CD4-positive, alpha-beta T cell (primary cell): ENCODE measurements around the gene OTOP2. TPM values are rescaled to one million over a fixed set of nuclear protein-coding genes. Genes with fewer than 3 reads are reported as not detected.
A peak's percentile ranks its signal among the peaks of the same experiment; 100 is the strongest.

Source experiments
- ATAC-seq: fragments of 200-7000 bp; cut with Tn5 transposase; one replicate; pipeline ENCODE4 v1.10.0; 2022; ENCODE audit warnings: mild to moderate bottlenecking; ENCODE audit not compliant: poor library complexity
- CTCF ChIA-PET: fragments of 350-600 bp; sonication (Branson Sonifier 250); formaldehyde crosslinking; loops from one replicate; lab custom pipeline; 2021; ENCODE audit warnings: antibody characterized with exemption, inconsistent platforms; lab: Charles Lee
- POLR2A ChIA-PET: fragments of 350-600 bp; sonication (Branson Sonifier 250); formaldehyde crosslinking; loops from one replicate; lab custom pipeline; 2021; ENCODE audit warnings: antibody characterized with exemption, inconsistent platforms; lab: Charles Lee
- DNase-seq, 14 experiments: peaks; one replicate each; pipeline ENCODE4 v3.0.0-alpha.2; 2013 to 2020; ENCODE audit warnings: mixed read lengths in 2 of 14
- H3K27ac ChIP-seq, 2 donors: one replicate each; pipeline versions ENCODE4 v1.5.1 to v1.7.0; 2013; ENCODE audit warnings: low read length in 2 of 2, low read depth in 1 of 2, mild to moderate bottlenecking in 1 of 2
- H3K27me3 ChIP-seq, 2 experiments: 1 replicate in 1 of 2; 2 replicates in 1 of 2; pipeline versions ENCODE4 v1.6.1 to v1.7.0; 2013; ENCODE audit warnings: low read length in 2 of 2, control low read depth in 1 of 2, mild to moderate bottlenecking in 1 of 2, moderate library complexity in 1 of 2; ENCODE audit not compliant: insufficient read depth in 2 of 2, control insufficient read depth in 1 of 2
- H3K36me3 ChIP-seq: one replicate; pipeline ENCODE4 v1.6.1; 2013; ENCODE audit warnings: low read length, control low read depth; ENCODE audit not compliant: insufficient read depth
- H3K4me1 ChIP-seq: one replicate; pipeline ENCODE4 v1.6.1; 2013; ENCODE audit warnings: low read length, control low read depth; ENCODE audit not compliant: insufficient read depth
- H3K4me3 ChIP-seq: one replicate; pipeline ENCODE4 v1.5.1; 2013; ENCODE audit warnings: mild to moderate bottlenecking, low read length, moderate library complexity
- H3K9me3 ChIP-seq, 2 experiments: 1 replicate in 1 of 2; 2 replicates in 1 of 2; pipeline versions ENCODE4 v1.6.1 to v1.7.0; 2013; ENCODE audit warnings: low read length in 2 of 2, mild to moderate bottlenecking in 2 of 2, control low read depth in 1 of 2, moderate library complexity in 1 of 2; ENCODE audit not compliant: control insufficient read depth in 1 of 2, insufficient read depth in 1 of 2
- H3K27ac Mint-ChIP-seq: one replicate; pipeline ENCODE4 v1.8.0; 2020; ENCODE audit warnings: mixed read lengths
- H3K27me3 Mint-ChIP-seq: one replicate; pipeline ENCODE4 v1.8.0; 2021; ENCODE audit warnings: mixed read lengths
- H3K36me3 Mint-ChIP-seq: one replicate; pipeline ENCODE4 v1.8.0; 2021; ENCODE audit warnings: low read depth, mixed read lengths
- H3K4me1 Mint-ChIP-seq: one replicate; pipeline ENCODE4 v1.8.0; 2021; ENCODE audit warnings: low read depth, mixed read lengths
- H3K4me3 Mint-ChIP-seq: one replicate; pipeline ENCODE4 v1.8.0; 2020; ENCODE audit warnings: mild to moderate bottlenecking, mixed read lengths
- H3K9me3 Mint-ChIP-seq: one replicate; pipeline ENCODE4 v1.8.0; 2020; ENCODE audit warnings: mixed read lengths
- intact Hi-C, 2 experiments: fragments of 100-400 bp; cut with DNase I in 1 of 2; cut with micrococcal nuclease in 1 of 2; formaldehyde crosslinking; loops; one replicate each; pipeline versions ENCODE4 v1.15.1 to v1.9.0; 2023 to 2025; cut with DNase I, micrococcal nuclease
- total RNA-seq, 174 experiments: library from RNA in 2 of 174; stranded (reverse) in 2 of 174; gene quantifications; one replicate each; pipeline ENCODE4 v1.2.3 and lab custom pipeline; 2021 to 2026
- TF ChIP-seq, protein P1 (sequence below): fragments of 200-600 bp; IDR thresholded peaks from one replicate; pipeline ENCODE4 v1.8.0; 2022; ENCODE audit warnings: antibody characterized with exemption, mild to moderate bottlenecking

The OTOP2 gene
- total RNA-seq, 2 experiments from 2014 or later, result not detected

DNA sequence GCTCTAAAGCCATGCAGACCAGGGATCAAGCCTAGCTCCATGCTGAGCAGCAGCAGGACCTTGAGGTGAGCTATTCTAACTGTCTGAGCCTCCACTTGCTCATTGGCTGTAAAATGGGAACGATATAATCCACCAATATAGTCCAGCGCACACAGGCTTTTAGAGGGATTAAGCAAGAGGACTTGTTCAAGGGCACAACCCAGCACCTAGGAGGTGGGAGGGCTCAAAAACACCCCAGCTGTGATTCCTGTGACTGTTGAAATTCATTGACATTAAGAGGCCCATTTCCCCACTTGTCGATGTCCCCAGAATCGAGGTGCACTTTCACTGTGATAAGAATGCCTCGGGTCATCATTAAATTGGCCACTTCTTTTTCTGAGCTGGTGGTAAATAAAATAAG, 5.2 kb upstream of the OTOP2 start:
- Histone ChIP-seq H3K27ac (no peak overlapping the region), H3K4me3 (no peak overlapping the region), H3K4me1 (peaks cover 21% of the 10 kb centered on the region), H3K27me3 (peaks cover 22 to 29% of the 10 kb centered on the region in 2 experiments), H3K9me3 (peaks cover 0 to 5% of the 10 kb centered on the region in 2 experiments), H3K36me3 (no peaks in the 10 kb centered on the region)
- Mint-ChIP-seq H3K27ac (no peak overlapping the region), H3K4me1 (peaks cover 7% of the 10 kb centered on the region), H3K4me3 (no peak overlapping the region), H3K27me3 (peaks cover 48% of the 10 kb centered on the region), H3K9me3 (no peaks in the 10 kb centered on the region), H3K36me3 (no peaks in the 10 kb centered on the region)
- ChIA-PET POLR2A (no interaction called here), CTCF (interaction anchor here (0.6 kb wide), 1 partner anchor 39 kb away, joined by 3 read pairs; no protein-coding TSS in a partner anchor)
- intact Hi-C loops, result no loop called here
- TF ChIP-seq, protein P1, sequence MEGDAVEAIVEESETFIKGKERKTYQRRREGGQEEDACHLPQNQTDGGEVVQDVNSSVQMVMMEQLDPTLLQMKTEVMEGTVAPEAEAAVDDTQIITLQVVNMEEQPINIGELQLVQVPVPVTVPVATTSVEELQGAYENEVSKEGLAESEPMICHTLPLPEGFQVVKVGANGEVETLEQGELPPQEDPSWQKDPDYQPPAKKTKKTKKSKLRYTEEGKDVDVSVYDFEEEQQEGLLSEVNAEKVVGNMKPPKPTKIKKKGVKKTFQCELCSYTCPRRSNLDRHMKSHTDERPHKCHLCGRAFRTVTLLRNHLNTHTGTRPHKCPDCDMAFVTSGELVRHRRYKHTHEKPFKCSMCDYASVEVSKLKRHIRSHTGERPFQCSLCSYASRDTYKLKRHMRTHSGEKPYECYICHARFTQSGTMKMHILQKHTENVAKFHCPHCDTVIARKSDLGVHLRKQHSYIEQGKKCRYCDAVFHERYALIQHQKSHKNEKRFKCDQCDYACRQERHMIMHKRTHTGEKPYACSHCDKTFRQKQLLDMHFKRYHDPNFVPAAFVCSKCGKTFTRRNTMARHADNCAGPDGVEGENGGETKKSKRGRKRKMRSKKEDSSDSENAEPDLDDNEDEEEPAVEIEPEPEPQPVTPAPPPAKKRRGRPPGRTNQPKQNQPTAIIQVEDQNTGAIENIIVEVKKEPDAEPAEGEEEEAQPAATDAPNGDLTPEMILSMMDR, result no peak
- DNase-seq (no peak), ATAC-seq (no peak)

DNA sequence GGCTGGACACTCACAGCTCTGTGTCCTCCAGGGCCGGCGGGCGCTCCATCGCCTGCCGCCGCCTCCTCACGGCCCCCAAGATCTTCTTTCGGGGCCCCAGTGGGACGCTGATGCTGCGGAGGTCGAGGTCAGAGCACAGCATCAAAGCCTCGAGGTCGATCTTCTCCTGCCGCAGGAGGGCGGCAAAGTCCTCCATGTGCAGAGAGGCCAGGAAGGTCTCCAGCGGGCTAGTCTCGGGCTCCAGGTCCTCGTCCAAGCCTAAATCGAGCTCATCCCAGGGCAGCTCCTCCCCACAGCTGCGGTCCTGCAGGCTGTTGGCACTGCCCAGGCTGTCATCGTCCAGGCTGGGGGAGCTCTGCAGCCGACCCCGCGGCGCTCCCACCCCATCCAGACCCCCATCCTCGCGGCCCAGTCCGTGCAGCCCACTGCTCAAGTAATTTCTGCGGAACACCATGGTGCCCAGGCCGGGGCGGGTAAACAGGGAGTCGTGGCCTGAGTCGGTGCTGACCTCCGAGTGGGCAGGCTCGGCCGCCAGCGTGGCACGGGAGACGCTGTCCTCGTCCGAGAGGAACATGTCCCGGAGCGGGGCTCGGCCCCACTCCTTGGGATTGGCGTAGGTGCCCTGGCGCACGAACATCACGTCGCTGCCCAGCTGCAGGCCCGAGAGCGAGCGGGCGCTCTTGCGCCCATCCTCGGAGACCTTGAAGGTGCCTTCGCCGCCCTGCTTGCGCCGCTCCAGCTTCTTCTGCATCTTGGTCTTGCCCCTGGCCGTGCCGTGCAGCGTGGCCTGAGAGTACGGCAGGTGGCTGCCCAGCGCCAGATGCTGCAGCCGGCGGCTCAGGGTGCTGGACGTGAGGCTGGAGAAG, 4.4 kb upstream of the OTOP2 start:
- H3K36me3 Mint-ChIP-seq, result no peaks in the 10 kb centered on the region
- Histone ChIP-seq H3K9me3 (peaks cover 0 to 13% of the 10 kb centered on the region in 2 experiments), H3K4me1 (peaks cover 29% of the 10 kb centered on the region), H3K36me3 (no peaks in the 10 kb centered on the region), H3K27ac (no peak overlapping the region), H3K4me3 (no peak overlapping the region), H3K27me3 (peaks cover 29 to 37% of the 10 kb centered on the region in 2 experiments)
- H3K4me3 Mint-ChIP-seq, result no peak overlapping the region
- TF ChIP-seq, protein P1, result no peak
- H3K27ac Mint-ChIP-seq, result no peak overlapping the region
- peaks cover 12% of the 10 kb centered on the region for H3K4me1 Mint-ChIP-seq
- no peaks in the 10 kb centered on the region for H3K9me3 Mint-ChIP-seq
- no peak for ATAC-seq
- ChIA-PET POLR2A (no interaction called here), CTCF (interaction anchor here (0.6 kb wide), 1 partner anchor 38 kb away, joined by 3 read pairs; no protein-coding TSS in a partner anchor)
- peak in 1 of 14 experiments; percentile 21 for DNase-seq
- peaks cover 52% of the 10 kb centered on the region for H3K27me3 Mint-ChIP-seq
- intact Hi-C loops, result loop anchor here in 1 of 2 experiments (5.0 kb wide), 1 partner anchor 493 kb away; no protein-coding TSS in a partner anchor

DNA sequence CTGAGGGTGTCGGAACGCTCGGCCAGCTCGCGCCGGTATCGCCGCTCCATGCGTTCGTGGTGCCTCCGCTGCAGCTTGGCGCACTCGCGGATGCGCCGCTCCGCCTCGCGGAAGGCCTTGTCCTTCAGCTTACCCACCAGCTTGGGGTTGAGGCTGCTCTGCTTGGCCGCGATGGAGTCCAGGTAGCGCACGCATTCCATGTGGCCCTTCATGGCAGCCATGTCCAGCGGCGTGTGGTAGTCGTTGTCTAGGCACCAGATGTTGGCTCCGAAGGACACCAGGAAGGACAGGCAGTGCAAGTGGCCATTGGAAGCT, 3.8 kb upstream of the OTOP2 start:
- Histone ChIP-seq H3K27me3 (peaks cover 32 to 42% of the 10 kb centered on the region in 2 experiments), H3K4me3 (no peak overlapping the region), H3K36me3 (no peaks in the 10 kb centered on the region), H3K4me1 (peaks cover 31% of the 10 kb centered on the region), H3K9me3 (peaks cover 0 to 16% of the 10 kb centered on the region in 2 experiments), H3K27ac (no peak overlapping the region)
- Mint-ChIP-seq H3K36me3 (no peaks in the 10 kb centered on the region), H3K4me1 (peaks cover 15% of the 10 kb centered on the region), H3K27ac (no peak overlapping the region), H3K9me3 (no peaks in the 10 kb centered on the region), H3K27me3 (peaks cover 57% of the 10 kb centered on the region), H3K4me3 (no peak overlapping the region)
- ChIA-PET CTCF (no interaction called here), POLR2A (no interaction called here)
- DNase-seq (no peak), ATAC-seq (no peak)
- TF ChIP-seq, protein P1, result no peak
- intact Hi-C loops, result loop anchor here in 1 of 2 experiments (5.0 kb wide), 1 partner anchor 492 kb away; no protein-coding TSS in a partner anchor
